ENCODE measurements around the gene CD38.

The CD38 gene

DNA sequence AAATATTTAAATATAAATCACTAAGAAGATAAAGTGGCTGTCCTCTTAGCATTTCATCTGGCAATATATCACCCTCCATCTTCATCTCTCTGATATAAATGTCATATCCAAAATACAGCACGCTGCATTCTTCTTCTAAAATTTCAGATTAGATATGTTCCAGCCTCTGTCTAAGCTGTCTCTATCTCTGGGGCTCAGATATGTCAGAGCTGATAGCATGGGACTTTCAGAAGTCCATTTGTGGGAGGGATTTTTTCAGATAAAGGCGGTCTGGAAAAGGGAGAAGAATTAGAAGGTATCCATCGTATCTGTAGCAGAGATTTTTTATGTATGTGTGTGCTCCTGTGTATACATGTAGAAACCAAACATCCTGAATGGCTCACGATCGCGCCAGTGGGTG, 25.0 kb upstream of the CD38 start (continued):
- no peak for TF ChIP-seq ZNF707 (tag by site-specific recombination; IDR thresholded peaks at IDR 0.05)
- no peak for TF ChIP-seq KLF16 (tag by site-specific recombination; IDR thresholded peaks at IDR 0.05)
- TF ChIP-seq ZNF132 (tag by site-specific recombination; IDR thresholded peaks at IDR 0.05; ENCODE audit: borderline replicate concordance) = no peak

DNA sequence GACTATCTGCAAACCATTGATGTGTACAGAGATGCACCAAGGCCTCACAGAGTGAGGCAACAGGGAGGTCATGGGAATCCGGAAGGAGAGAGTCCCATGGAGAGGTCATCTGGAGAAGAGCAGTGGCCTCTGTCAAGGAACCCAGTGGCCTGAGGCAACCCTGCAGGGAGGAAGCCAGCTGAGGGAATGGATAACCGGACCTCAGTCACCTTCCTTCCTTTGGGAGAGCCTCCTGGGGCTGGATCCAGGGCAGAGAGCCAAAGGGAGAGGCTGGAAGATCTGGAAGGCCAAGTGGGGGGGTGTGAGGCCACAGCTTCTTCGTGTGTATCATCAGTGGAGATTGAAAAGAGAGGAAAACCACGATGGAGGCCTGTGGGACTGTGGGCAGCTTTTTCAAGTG, 24.3 kb upstream of the CD38 start:
- H3K27ac ChIP-seq (ENCODE audit: extremely low read depth, low read depth, low read length) = no peak overlapping the region
- TF ChIP-seq ZNF530 (tag by site-specific recombination; IDR thresholded peaks at IDR 0.05; ENCODE audit: low read depth) = no peak
- TF ChIP-seq ZNF274 (IDR thresholded peaks at IDR 0.05; ENCODE audit: low read length) = no peak
- TF ChIP-seq ZNF274 (tag by site-specific recombination; IDR thresholded peaks at IDR 0.05; ENCODE audit: borderline replicate concordance) = no peak
- TF ChIP-seq ZNF114 (tag by site-specific recombination; IDR thresholded peaks at IDR 0.05) = no peak
- TF ChIP-seq ZBTB1 (tag by site-specific recombination; IDR thresholded peaks at IDR 0.05) = no peak
- TF ChIP-seq ZIC2 (tag by site-specific recombination; IDR thresholded peaks at IDR 0.05) = no peak
- no peak for TF ChIP-seq ZNF658 (tag by site-specific recombination; IDR thresholded peaks at IDR 0.05)
- ChIA-PET POLR2A (no interaction called here), CTCF (no interaction called here)
- H3K9me3 ChIP-seq (ENCODE audit: control insufficient read depth, insufficient read depth, low read depth, low read length) = no peaks in the 10 kb centered on the region
- H3K36me3 ChIP-seq (ENCODE audit: control insufficient read depth in 2 of 2, insufficient read depth in 1 of 2, low read length in 2 of 2) = no peaks in the 10 kb centered on the region
- H3K4me1 ChIP-seq (ENCODE audit: control insufficient read depth, insufficient read depth, low read length) = no peaks in the 10 kb centered on the region
- no peak overlapping the region for H3K4me3 ChIP-seq (ENCODE audit: low read depth, low read length)

DNA sequence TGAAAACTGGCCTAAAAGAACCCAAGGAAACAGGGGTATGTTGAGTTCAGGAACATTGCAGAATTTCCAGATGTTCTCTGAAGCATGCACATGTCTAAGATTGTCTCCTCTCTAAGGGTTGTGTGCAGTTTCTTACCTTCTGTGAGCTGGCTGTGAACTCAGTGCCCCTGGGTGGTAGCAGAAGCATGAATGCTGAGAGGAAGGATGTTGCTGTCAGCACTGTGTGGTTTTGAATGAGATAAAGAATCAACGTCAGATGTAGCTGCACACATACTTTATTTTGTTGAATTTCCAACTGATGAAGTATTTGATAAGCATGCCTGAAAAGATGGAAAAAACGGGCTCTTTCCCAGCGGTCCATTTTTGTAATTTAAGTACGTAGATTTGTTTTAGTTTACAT, 23.8 kb upstream of the CD38 start:
- no peak overlapping the region for H3K4me3 ChIP-seq (ENCODE audit: low read depth, low read length)
- no peaks in the 10 kb centered on the region for H3K36me3 ChIP-seq (ENCODE audit: control insufficient read depth in 2 of 2, insufficient read depth in 1 of 2, low read length in 2 of 2)
- CTCF ChIA-PET = no interaction called here
- no peak overlapping the region for H3K27ac ChIP-seq (ENCODE audit: extremely low read depth, low read depth, low read length)
- no peaks in the 10 kb centered on the region for H3K4me1 ChIP-seq (ENCODE audit: control insufficient read depth, insufficient read depth, low read length)
- POLR2A ChIA-PET = no interaction called here
- no peaks in the 10 kb centered on the region for H3K9me3 ChIP-seq (ENCODE audit: control insufficient read depth, insufficient read depth, low read depth, low read length)
- TF ChIP-seq ZNF585B (tag by site-specific recombination; IDR thresholded peaks at IDR 0.05) (no peak), REPIN1 (tag by site-specific recombination; IDR thresholded peaks at IDR 0.05; ENCODE audit: low read depth) (no peak), ZNF354C (tag by site-specific recombination; IDR thresholded peaks at IDR 0.05; ENCODE audit: borderline replicate concordance, low read depth) (no peak), ZNF157 (tag by site-specific recombination; IDR thresholded peaks at IDR 0.05) (no peak), ZNF292 (tag by site-specific recombination; IDR thresholded peaks at IDR 0.05; ENCODE audit: borderline replicate concordance, low read depth) (no peak), ZNF548 (tag by site-specific recombination; IDR thresholded peaks at IDR 0.05) (no peak), GLIS2 (tag by site-specific recombination; IDR thresholded peaks at IDR 0.05) (no peak), ZSCAN23 (tag by site-specific recombination; IDR thresholded peaks at IDR 0.05) (no peak), ZNF423 (tag by site-specific recombination; IDR thresholded peaks at IDR 0.05) (no peak), PRDM1 (tag by site-specific recombination; IDR thresholded peaks at IDR 0.05) (no peak), ZNF433 (tag by site-specific recombination; IDR thresholded peaks at IDR 0.05; ENCODE audit: low read depth) (no peak), ZNF610 (tag by site-specific recombination; IDR thresholded peaks at IDR 0.05; ENCODE audit: borderline replicate concordance) (no peak), ZNF335 (tag by site-specific recombination; conservative IDR thresholded peaks at IDR 0.05) (no peak)
- TF ChIP-seq, protein P1, sequence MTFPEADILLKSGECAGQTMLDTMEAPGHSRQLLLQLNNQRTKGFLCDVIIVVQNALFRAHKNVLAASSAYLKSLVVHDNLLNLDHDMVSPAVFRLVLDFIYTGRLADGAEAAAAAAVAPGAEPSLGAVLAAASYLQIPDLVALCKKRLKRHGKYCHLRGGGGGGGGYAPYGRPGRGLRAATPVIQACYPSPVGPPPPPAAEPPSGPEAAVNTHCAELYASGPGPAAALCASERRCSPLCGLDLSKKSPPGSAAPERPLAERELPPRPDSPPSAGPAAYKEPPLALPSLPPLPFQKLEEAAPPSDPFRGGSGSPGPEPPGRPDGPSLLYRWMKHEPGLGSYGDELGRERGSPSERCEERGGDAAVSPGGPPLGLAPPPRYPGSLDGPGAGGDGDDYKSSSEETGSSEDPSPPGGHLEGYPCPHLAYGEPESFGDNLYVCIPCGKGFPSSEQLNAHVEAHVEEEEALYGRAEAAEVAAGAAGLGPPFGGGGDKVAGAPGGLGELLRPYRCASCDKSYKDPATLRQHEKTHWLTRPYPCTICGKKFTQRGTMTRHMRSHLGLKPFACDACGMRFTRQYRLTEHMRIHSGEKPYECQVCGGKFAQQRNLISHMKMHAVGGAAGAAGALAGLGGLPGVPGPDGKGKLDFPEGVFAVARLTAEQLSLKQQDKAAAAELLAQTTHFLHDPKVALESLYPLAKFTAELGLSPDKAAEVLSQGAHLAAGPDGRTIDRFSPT (tag by site-specific recombination; IDR thresholded peaks at IDR 0.05) = no peak
- TF ChIP-seq, protein P2, sequence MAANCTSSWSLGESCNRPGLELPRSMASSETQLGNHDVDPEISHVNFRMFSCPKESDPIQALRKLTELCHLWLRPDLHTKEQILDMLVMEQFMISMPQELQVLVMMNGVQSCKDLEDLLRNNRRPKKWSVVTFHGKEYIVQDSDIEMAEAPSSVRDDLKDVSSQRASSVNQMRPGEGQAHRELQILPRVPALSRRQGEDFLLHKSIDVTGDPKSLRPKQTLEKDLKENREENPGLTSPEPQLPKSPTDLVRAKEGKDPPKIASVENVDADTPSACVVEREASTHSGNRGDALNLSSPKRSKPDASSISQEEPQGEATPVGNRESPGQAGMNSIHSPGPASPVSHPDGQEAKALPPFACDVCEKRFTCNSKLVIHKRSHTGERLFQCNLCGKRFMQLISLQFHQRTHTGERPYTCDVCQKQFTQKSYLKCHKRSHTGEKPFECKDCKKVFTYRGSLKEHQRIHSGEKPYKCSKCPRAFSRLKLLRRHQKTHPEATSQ (tag by site-specific recombination; IDR thresholded peaks at IDR 0.05) = no peak
- TF ChIP-seq, protein P3, sequence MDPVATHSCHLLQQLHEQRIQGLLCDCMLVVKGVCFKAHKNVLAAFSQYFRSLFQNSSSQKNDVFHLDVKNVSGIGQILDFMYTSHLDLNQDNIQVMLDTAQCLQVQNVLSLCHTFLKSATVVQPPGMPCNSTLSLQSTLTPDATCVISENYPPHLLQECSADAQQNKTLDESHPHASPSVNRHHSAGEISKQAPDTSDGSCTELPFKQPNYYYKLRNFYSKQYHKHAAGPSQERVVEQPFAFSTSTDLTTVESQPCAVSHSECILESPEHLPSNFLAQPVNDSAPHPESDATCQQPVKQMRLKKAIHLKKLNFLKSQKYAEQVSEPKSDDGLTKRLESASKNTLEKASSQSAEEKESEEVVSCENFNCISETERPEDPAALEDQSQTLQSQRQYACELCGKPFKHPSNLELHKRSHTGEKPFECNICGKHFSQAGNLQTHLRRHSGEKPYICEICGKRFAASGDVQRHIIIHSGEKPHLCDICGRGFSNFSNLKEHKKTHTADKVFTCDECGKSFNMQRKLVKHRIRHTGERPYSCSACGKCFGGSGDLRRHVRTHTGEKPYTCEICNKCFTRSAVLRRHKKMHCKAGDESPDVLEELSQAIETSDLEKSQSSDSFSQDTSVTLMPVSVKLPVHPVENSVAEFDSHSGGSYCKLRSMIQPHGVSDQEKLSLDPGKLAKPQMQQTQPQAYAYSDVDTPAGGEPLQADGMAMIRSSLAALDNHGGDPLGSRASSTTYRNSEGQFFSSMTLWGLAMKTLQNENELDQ (tag by site-specific recombination; IDR thresholded peaks at IDR 0.05; ENCODE audit: low read depth) = no peak
- TF ChIP-seq, protein P4, sequence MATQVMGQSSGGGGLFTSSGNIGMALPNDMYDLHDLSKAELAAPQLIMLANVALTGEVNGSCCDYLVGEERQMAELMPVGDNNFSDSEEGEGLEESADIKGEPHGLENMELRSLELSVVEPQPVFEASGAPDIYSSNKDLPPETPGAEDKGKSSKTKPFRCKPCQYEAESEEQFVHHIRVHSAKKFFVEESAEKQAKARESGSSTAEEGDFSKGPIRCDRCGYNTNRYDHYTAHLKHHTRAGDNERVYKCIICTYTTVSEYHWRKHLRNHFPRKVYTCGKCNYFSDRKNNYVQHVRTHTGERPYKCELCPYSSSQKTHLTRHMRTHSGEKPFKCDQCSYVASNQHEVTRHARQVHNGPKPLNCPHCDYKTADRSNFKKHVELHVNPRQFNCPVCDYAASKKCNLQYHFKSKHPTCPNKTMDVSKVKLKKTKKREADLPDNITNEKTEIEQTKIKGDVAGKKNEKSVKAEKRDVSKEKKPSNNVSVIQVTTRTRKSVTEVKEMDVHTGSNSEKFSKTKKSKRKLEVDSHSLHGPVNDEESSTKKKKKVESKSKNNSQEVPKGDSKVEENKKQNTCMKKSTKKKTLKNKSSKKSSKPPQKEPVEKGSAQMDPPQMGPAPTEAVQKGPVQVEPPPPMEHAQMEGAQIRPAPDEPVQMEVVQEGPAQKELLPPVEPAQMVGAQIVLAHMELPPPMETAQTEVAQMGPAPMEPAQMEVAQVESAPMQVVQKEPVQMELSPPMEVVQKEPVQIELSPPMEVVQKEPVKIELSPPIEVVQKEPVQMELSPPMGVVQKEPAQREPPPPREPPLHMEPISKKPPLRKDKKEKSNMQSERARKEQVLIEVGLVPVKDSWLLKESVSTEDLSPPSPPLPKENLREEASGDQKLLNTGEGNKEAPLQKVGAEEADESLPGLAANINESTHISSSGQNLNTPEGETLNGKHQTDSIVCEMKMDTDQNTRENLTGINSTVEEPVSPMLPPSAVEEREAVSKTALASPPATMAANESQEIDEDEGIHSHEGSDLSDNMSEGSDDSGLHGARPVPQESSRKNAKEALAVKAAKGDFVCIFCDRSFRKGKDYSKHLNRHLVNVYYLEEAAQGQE (tag by site-specific recombination; IDR thresholded peaks at IDR 0.05) = no peak

Measured in HEK293 (cell line).